CD4-positive, alpha-beta T cell treated with Interleukin-21 for 1 hour (primary cell): ENCODE results near the gene RYR1.

Source experiments
- DNase-seq: peaks from one replicate; pipeline ENCODE4 v3.0.0-alpha.2; 2020

Gene RYR1

DNA sequence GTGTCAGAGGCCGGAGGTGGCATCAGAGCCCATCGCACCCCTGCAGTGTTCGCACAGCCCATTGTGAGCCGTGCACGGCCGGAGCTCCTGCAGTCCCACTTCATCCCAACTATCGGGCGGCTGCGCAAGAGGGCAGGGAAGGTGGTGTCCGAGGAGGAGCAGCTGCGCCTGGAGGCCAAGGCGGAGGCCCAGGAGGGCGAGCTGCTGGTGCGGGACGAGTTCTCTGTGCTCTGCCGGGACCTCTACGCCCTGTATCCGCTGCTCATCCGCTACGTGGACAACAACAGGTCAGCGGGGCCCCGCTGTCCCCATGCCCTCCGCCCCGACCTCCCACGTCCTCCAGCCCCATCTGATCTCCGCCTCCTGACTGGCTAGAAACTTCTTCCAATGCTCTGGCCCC, 85.7 kb downstream of the RYR1 start:
- DNase-seq: no peak

DNA sequence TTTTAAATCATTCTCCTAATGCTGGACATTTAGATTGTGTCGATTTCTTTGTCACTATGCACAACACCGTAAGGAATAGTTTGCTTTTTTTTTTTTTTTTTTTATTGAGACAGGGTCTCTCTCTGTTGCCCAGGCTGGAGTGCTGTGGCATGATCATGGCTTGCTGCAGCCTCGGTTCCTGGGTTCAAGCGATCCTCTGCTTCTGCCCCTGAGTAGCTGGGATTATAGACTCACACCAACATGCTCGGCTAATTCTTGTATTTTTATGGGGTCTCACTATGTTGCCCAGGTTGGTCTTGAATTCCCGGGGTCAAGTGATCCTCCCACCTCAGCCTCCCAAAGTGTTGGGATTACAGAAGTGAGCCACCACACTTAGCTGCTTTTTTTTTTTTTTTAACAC, 86.5 kb downstream of the RYR1 start:
- no peak for DNase-seq

DNA sequence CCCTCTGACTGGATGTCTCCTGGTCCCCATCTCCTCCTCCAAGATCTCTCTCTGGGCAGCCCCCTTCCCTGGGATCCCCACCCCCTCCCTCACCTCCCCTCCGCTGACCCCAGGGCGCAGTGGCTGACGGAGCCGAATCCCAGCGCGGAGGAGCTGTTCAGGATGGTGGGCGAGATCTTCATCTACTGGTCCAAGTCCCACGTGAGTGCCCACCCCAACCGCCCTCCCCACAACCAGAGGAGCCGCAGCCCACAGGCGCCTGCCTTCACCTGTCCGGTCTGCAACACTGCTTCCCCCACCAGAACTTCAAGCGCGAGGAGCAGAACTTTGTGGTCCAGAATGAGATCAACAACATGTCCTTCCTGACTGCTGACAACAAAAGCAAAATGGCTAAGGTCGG, 89.4 kb downstream of the RYR1 start:
- no peak for DNase-seq

DNA sequence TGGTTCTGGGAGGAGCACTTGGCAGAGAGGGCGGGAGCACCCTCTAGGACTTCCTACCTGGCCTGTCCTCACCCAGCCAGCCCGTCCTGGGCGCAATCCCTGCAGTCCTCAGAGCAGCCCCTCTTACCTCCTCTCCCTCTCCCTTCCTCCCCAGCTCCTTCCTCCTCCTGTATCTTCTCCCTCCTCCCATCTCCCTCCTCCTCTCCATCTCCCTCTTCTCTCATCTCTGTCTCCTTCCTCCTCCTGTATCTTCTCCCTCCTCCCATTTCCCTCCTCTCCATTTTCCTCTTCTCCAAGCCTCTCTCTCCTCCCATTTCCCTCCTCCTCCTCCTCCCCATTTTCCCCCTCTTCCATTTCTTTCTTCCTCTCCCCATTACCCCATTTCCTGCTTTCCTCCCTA, 89.8 kb downstream of the RYR1 start:
- DNase-seq: no peak

DNA sequence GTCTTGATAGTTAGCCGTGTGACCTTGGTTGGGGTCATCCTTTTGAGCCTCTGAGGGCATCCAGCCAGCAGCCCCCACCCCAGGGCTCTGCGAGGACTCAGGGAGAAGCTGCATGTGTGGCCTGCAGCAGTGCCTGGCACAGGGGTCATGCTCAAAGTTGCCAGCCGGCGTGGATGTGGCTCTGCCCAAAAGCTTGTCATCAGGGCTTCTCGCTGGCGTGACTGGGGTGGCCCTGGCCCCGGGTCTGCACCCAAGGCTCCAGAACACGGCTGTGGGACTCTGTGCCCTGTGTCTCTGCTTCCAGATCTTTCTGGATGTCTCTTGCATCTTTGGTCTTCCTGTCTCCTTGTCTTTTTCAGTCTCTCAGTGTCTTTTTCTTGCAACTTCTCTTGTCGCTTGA, 90.9 kb downstream of the RYR1 start:
- DNase-seq: no peak

DNA sequence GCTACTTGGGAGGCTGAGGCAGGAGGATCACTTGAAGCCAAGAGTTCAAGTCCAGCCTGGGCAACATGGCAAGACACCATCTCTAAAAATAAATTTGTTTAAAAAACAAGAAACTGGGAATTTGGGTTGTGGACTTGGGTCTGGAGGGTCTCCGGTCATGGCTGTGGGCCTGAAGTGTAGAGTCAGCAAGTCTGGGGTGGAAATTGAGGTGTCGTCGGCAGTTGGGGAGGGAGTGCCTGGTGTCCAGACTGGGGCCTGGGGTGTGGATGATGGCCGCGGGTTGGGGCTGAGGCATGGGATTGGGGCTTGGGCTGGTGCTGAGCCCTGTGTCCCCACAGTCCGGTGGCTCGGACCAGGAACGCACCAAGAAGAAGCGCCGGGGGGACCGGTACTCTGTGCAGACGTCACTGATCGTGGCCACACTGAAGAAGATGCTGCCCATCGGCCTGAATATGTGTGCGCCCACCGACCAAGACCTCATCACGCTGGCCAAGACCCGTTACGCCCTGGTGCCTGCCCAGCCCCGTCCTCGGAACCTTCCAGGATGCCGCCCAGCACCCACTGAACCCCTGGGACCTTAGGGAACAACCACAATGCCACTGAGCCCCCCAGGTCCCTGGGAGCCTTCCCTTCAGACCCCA, 91.6 kb downstream of the RYR1 start:
- DNase-seq: no peak

DNA sequence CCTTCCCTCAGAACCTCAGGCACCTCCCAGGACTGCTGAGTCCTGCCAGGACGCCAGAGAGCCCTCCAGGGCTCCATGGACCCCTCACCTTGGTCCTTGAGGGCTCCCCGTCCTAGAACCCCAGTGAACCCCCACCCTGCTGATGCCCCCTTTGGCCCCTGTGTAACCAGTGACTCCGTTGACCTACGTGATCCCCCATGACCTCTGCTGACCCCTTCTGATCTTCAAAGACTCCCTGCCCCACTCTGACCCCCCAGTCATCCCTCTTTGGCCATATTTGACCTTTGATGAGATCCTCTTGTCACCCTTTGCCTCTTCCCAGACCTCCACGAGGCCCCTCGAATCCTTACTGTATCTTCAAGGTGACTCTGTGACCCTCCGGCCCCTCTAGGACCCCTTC, 92.9 kb downstream of the RYR1 start:
- no peak for DNase-seq

DNA sequence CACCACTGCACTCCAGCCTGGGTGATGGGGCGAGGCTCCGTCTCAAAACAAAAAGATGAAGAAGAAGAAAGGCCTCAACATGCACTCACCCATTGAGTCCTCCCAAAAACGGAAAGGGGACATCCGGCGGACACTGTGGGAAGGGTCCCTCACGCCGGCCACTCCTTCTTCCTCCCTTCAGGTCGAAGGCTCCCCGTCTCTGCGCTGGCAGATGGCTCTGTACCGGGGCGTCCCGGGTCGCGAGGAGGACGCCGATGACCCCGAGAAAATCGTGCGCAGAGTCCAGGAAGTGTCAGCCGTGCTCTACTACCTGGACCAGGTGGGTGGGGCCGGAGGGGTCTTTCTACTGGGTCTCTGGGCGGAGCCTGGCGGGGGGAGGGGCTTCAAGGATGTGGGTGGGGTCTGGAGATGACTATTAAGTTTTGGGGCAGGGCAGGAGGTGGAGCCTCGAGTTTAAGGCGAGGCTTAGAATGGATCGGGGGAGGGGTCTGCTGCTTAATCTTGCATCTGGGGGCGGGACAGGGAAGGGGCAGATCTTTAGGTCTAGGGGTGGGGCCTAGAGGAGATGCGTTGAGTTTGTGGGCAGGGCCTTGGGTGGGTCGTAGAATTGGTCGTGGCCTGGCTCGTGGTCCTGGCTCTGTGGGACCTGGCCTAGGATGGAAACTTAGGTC, 94.1 kb downstream of the RYR1 start:
- DNase-seq: peak; percentile 48

DNA sequence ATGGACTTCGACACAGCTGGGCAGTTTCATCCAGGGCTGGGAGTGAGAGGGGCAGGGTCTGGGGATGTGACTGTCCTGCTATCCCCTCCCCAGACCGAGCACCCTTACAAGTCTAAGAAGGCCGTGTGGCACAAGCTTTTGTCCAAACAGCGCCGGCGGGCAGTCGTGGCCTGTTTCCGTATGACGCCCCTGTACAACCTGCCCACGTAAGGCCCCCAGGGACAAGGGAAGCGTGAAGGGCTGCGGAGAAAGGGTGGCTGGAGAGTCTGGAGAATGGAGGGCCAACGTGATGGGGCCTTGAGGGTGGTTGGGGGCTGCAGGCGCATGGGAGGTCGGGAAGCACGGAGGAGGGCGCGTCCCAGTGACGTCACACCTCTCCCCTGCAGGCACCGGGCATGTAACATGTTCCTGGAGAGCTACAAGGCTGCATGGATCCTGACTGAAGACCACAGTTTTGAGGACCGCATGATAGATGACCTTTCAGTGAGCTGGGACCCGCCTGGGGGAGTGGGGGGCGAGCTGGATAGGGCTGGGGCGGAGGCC, 94.8 kb downstream of the RYR1 start:
- DNase-seq: no peak

- DNase-seq: no peak
These were observed 95.4 kb downstream of the RYR1 start for GRCh38 chr19:38528931-38529330.

DNA sequence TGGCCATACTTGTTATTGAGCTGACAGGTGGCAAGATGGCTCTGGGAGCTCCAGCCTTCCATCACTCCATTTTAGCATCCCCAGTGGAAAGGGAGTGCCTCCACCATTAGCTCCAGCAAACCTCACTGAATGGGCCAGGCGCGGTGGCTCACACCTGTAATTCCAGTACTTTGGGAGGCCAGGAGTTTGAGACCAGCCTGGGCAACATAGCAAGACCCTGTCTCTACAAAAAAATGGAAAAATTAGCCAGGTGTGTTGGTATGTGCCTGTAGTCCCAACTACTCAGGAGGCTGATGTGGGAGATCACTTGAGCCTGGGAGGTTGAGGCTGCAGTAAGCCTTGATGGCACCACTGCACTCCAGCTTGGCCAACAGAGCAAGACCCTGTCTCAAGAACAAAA, 98.0 kb downstream of the RYR1 start:
- DNase-seq: no peak

- no peak for DNase-seq
These were observed 99.4 kb downstream of the RYR1 start for GRCh38 chr19:38532939-38533338.

- no peak for DNase-seq
These were observed 101.1 kb downstream of the RYR1 start for GRCh38 chr19:38534574-38534973.

DNA sequence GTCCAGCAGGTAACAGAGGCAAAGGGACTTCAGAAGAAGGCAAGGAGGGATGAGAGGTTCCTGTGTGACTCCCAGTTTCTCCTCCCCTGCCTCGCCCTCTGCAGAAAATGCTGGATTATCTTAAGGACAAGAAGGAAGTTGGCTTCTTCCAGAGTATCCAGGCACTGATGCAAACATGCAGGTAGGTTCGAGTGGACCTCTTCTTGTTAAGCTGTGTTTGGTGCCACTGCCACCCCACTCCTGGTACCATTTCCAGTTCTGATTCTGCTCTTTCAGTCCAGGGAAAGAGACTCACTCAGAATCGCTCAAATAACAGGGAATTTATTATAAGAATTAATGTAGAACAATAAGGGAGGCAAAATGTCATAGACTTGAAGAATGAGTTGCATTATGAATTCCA, 101.7 kb downstream of the RYR1 start:
- DNase-seq: no peak

GRCh38 chr19:38537071-38537936, 103.8 kb downstream of the RYR1 start:
- no peak for DNase-seq

DNA sequence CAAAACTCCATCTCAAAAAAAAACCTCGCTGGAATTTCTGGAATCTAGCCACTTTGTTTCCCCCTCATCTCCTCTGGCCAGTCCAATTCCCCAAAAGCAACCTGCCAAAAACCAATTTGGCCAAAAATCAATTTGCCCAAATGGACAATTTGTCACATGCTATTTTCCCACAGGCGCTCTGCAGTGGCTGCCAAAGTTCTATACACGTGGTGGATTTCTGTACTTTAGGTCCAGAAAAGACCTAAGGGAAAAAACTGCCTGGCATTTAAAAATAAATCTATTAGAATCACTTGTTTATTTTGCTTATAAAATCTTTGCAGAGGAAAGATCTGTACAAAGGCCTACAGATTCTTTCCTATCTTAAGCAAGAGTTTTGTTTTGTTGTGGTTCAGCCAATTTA, 104.9 kb downstream of the RYR1 start:
- no peak for DNase-seq

GRCh38 chr19:38538793-38539528, 105.5 kb downstream of the RYR1 start:
- DNase-seq: peak; percentile 77

DNA sequence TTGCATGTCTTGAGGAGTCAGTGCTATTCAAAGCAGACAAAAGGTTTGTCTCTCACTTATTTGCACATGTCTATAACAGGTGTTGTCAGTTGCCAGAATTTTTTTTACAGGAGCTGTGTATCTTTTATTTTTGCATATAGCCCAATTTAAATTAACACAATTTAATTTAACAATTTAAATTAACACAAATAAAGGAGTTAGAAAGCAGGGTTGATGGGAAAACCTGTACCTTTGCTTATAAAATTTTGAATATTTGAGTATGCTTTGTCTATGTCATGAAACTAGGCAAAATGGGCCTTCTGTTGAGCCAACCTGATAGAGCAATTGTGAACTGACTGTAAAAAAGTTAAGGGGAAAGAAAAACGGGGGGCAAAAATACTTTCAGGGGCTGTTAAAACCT, 106.3 kb downstream of the RYR1 start:
- no peak for DNase-seq

- DNase-seq: no peak
These were observed 108.5 kb downstream of the RYR1 start for GRCh38 chr19:38542040-38542439.

DNA sequence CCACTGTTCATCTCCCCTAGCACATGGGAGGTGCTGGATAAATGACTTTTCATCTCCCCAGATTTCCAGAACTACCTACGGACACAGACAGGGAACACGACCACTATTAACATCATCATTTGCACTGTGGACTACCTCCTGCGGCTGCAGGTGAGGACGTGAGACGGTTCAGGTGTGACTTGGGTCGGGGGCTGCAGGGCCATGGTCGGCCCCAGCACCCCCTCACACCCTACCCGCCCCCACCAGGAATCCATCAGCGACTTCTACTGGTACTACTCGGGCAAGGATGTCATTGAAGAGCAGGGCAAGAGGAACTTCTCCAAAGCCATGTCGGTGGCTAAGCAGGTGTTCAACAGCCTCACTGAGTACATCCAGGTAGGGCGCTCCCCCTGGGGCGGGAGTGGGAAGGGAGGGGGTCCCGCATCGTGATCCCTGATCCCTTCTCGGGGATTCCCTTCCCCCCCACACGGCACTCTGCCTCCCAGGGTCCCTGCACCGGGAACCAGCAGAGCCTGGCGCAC, 109.9 kb downstream of the RYR1 start:
- no peak for DNase-seq

GRCh38 chr19:38543807-38544568, 110.5 kb downstream of the RYR1 start:
- peak; percentile 18 for DNase-seq
